GM19099 (cell line): ENCODE measurements around the gene RPL11.

Experiments used
- POLR2A ChIP-seq: IDR thresholded peaks from 3 replicates; pipeline ENCODE4 v1.6.1; 2011; ENCODE audit warnings: low read depth; ENCODE audit not compliant: insufficient read length; ENCODE audit errors: extremely low read depth

The RPL11 gene

GRCh38 chr1:23704834-23705495 is 13.4 kb downstream of the RPL11 start:
- TF ChIP-seq POLR2A: no peak

- TF ChIP-seq POLR2A: no peak
These were observed 17.6 kb downstream of the RPL11 start for GRCh38 chr1:23709229-23709628.

GRCh38 chr1:23718482-23718881 is 26.9 kb downstream of the RPL11 start:
- no peak for TF ChIP-seq POLR2A

GRCh38 chr1:23719162-23719820 is 27.7 kb downstream of the RPL11 start:
- no peak for TF ChIP-seq POLR2A

GRCh38 chr1:23720256-23720995 is 28.8 kb downstream of the RPL11 start:
- TF ChIP-seq POLR2A: peak; percentile 47

GRCh38 chr1:23722652-23723051 is 31.0 kb downstream of the RPL11 start:
- TF ChIP-seq POLR2A: peak; percentile 33

GRCh38 chr1:23726686-23727085 is 35.1 kb downstream of the RPL11 start:
- no peak for TF ChIP-seq POLR2A

- peak; percentile 26 for TF ChIP-seq POLR2A
These were observed 35.8 kb downstream of the RPL11 start for GRCh38 chr1:23727362-23727811.

- TF ChIP-seq POLR2A: no peak
These were observed 41.0 kb downstream of the RPL11 start for GRCh38 chr1:23732363-23733224.

- TF ChIP-seq POLR2A: no peak
These were observed 45.0 kb downstream of the RPL11 start for GRCh38 chr1:23736437-23737134.

GRCh38 chr1:23741609-23742008 is 50.0 kb downstream of the RPL11 start:
- no peak for TF ChIP-seq POLR2A

GRCh38 chr1:23742670-23743286 is 51.2 kb downstream of the RPL11 start:
- TF ChIP-seq POLR2A: no peak

GRCh38 chr1:23743287-23744152 is 51.9 kb downstream of the RPL11 start, which contains the start of gene ELOA:
Gene ELOA (plus strand): TSS chr1:23743471. CDS start chr1:23743504, 33 bp downstream.
- TF ChIP-seq POLR2A: peak; percentile 93
